Suppressor macrophage treated with lipopolysaccharide for 4 hours (primary cell): ENCODE measurements around the gene HOXC5.

Experiments used
- DNase-seq: peaks from one replicate; pipeline ENCODE4 v3.0.0-alpha.2; 2020

The HOXC5 gene

GRCh38 chr12:54032627-54033100 lies at the start of gene HOXC5:
HOXC5 (plus strand) TSS chr12:54033050; CDS start chr12:54033123, 73 bp downstream.
- DNase-seq, result peak; percentile 69

DNA sequence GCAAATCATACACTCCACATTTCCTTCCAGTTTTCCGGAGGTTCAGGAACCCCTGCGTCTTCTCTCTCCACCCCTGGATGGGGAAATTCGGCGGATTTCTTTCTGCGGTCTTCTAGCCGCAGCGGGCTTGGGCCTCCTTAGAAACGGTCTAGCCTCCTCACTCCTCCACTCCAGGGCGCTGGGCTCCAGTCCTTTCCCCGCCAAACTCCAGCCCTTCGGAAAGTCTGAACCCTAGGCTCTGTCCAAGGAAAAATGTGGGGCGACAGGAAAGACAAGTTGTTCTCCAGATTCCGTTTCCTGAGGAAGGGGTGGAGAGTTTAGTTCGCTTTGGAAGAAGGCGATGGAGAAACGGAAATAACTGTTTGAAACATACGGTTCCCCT lies 49.3 kb upstream of the HOXC5 start:
- no peak for DNase-seq

- no peak for DNase-seq
These were observed 48.8 kb upstream of the HOXC5 start for GRCh38 chr12:53983950-53984572.

DNA sequence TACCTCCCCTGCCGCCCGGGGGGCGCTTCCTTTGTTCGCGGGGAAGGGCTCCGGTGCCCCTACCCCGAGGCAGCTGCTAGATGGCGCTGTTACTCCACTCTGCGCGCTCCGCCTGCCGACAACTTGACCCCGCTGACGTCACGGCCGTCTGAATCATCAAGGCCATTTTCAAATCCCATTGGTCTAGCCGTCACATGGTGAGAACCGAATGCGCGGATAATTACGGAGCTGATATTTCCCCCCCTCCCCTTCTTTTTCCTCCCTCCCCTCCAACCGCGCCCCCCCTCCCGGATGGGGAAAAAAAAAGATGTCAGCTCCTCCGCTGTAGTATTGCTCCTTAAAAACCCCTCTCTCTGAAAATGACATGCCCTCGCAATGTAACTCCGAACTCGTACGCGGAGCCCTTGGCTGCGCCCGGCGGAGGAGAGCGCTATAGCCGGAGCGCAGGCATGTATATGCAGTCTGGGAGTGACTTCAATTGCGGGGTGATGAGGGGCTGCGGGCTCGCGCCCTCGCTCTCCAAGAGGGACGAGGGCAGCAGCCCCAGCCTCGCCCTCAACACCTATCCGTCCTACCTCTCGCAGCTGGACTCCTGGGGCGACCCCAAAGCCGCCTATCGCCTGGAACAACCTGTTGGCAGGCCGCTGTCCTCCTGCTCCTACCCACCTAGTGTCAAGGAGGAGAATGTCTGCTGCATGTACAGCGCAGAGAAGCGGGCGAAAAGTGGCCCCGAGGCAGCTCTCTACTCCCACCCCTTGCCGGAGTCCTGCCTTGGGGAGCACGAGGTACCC lies 47.8 kb upstream of the HOXC5 start, which contains the start of gene HOXC10:
Gene HOXC10, plus strand, starts transcription at position 246 of the 791 bp plus-strand sequence. Its CDS starts 114 bp downstream, at position 360.
- DNase-seq, result peak; percentile 78

DNA sequence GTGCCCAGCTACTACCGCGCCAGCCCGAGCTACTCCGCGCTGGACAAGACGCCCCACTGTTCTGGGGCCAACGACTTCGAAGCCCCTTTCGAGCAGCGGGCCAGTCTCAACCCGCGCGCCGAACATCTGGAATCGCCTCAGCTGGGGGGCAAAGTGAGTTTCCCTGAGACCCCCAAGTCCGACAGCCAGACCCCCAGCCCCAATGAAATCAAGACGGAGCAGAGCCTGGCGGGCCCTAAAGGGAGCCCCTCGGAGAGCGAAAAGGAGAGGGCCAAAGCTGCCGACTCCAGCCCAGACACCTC lies 47.2 kb upstream of the HOXC5 start:
- no peak for DNase-seq

DNA sequence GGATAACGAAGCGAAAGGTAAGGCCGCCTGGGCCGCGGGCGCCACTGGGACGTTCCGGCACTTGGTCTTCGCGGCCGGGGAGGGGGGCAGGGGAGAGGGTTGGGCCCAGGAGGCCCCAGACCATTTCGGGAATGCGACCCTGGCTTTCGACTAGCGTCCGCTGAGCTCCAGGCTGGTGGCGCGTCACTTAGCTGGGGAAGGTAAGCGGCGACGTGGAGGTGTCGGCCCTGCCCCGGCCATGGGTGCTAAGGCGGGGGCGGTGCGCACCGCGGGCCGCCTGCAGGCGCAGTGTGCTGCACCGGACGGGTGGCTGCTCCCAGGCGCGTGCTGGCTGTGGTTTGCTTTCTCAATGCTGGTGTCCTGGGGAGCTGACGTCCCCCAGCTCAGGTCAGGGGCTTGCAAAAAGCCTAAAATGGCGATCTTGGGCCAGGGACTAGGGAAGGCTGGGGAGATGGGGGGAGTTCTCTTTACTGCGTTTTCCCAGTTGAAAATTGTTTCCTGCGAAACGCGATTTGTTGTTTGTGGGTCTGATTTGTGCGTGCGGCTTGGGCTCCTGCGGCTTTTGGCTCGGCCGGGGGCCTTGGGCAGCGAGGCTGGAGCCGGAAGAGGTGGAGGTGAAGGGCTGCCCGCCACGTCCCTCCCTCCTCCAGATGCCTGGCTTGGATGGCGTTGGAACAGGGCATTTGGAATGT lies 46.7 kb upstream of the HOXC5 start:
- DNase-seq, result no peak

GRCh38 chr12:53986686-53987483 lies 46.0 kb upstream of the HOXC5 start:
- DNase-seq, result no peak

DNA sequence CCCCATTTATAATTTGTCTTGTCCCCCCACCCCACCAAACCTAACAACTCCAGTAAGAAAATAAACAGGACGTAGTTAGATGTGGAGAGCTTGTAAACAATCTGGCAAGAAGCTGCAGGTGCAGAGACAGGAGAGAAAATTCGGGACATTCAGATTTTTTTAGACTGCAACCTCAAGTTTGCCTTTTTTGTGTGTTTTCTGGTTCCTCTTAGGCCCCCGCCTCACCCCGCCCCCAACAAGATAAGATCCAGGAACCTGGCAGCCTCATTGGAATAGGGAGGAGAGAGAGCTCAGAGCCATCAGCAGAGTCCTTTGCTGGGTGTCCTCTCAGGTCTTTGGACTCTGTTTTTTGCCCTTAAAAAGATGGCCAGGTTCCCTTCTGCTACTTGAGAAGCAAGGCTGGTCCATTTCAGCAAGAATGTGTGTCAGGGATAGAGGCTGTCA lies 45.0 kb upstream of the HOXC5 start:
- no peak for DNase-seq

DNA sequence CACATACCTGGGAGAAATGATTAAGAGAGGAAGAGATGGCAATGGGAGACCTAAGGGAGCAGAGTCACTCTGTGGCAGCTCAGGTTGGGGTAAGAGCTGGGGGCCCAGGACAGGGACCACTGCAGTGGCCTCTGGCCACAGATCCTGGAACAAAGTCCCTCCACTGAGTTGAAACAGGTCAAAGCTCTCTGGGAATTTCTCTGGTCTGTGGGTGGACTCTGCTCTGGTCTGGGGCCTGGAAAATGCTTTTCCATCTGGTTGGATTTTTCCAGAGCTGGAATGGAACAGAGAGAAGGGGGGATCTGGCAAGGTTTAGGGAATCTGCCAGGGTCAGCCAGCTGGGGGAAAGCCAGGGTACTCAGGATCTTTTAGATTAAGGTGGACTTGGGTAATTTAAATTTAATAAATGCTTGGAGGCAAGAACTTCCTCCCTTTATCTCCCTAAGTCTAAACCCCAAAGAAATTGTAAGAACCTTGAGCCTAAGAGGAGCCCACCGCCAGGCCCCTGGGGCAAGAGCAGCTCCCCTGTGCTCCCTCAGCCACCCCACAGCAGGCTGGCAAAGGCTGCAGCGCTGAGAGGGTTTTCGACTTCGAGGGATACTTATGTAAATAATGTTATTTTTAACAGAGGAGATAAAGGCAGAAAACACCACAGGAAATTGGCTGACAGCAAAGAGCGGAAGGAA lies 44.2 kb upstream of the HOXC5 start:
- DNase-seq, result no peak

- peak; percentile 59 for DNase-seq
These were observed 43.4 kb upstream of the HOXC5 start for GRCh38 chr12:53989227-53990113.

DNA sequence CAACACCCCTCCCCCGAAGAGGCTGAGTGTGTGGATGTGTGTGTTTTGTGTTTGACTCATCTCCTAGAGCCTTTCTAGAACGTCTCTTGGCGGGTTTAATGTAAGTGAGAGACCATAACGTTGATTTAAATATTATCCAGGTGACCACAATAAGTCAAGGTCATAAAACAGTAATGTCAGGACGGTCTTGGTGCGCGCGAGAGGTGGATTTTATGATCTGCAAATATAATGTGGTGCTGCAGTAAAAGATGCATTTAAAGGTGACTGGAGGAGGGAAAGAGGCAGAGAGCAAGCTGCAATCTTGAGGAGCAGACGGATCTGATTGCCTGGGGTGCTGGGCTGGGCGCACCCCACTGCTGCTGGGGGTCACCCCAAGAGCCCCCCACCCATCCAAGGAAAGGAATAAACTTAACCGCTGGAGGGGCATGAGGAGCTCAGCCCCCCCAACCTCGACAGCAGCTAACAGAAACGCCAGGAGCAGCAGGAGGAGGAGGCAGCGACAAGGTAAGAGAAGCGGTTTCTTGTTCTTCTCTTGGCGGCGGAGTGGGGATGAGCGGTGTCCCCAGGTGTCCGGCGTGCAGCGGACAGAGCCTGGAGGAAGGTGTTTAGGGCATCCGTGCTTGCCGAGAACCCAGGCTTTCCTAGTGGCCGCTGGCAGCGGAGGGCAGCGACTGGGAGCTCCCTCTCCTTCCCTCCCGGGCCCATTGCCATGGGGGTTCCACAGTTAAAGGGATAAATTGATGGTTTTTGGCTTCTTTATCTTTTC lies 42.4 kb upstream of the HOXC5 start:
- DNase-seq, result no peak

DNA sequence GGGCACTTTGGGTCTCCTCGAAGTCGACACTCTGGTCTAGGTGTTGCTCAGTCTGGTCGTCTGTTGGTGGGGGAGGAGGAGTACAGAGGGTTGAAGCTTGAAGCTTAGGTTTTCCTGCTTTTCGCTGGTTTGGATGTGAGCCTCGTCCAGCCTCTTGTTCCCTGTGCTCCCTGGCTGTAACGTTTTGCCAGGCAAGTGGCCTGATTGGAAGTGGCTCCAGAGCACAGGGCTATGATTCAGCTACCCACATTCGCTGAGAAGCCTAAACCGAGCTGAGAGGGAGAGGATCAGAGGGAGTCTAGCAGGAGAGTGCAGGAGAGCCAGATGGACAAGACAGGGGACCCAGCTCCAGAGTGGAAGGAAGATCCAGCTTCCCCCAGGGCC lies 41.8 kb upstream of the HOXC5 start:
- DNase-seq, result no peak

- no peak for DNase-seq
These were observed 40.4 kb upstream of the HOXC5 start for GRCh38 chr12:53992377-53992889.

GRCh38 chr12:53993162-53994008 lies 39.5 kb upstream of the HOXC5 start:
- peak; percentile 25 for DNase-seq

DNA sequence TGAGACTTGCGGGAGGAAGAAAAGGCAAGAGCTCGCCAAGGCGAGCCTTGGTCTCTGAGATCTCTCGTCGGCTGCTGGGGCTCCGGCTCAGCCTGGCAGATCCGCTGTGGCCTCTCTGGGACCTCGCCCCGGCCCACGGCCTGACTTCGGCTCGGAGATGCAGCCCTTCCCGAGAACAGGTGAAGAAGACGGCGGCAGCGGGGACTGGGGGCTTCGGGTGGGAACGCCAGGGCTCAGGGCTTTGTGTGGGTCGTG lies 38.9 kb upstream of the HOXC5 start:
- DNase-seq, result no peak

DNA sequence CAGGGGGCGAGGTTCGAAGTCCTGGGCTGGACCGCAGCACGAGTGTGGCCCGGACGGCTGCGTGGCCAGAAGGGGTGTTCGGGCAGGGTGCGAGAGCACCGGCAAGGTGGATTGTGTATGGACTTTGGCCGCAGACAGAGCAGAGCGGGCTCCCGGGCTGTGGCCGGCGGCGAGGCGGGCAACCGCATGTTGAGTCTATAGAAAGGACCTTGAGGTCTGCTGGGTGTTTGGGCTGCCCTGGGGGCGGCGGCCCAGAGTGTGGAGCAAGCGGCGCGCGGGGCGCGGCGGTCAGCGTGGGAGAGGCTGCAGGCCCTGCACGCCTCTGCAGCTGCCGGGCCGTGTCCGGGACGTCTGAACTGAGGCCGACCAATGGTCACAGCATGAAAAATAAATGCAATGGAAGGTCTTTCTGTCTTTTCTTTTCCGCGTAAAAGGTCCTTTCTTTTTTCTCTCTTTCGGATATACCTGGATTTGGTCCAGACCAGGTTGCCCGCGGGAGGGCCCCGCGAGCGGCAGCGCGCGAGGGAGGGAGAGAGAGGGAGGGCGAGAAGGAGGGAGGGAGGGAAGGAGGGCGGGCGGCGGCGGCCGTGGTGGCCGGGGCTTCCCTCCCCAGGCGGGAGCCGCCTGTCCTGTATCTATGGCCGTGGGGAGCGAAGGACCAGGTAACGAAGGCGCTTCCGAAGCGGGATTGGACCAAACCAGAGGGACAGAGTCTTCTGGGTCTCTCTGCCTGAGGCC lies 38.4 kb upstream of the HOXC5 start:
- DNase-seq, result no peak

GRCh38 chr12:53995002-53995377 lies 37.9 kb upstream of the HOXC5 start:
- no peak for DNase-seq

GRCh38 chr12:53995378-53996239 lies 37.2 kb upstream of the HOXC5 start:
- peak; percentile 53 for DNase-seq
